Stimulated activated naive CD8-positive, alpha-beta T cell treated with anti-CD3 and anti-CD28 coated beads, Interleukin-15, amount 100 ng/mL, for 72 hours (primary cell): ENCODE measurements around the gene HOXB8.

ENCODE experiments used
- ATAC-seq: fragments of 150-1000 bp; cut with Tn5 transposase; 2 replicates; pipeline ENCODE4 v1.10.0; 2021; ENCODE audit warnings: mild to moderate bottlenecking, moderate library complexity
- DNase-seq, 2 donors: peaks; one replicate each; pipeline ENCODE4 v3.0.0; 2021 to 2022
- H3K27ac Mint-ChIP-seq, 2 donors: one replicate each; pipeline ENCODE4 v1.8.0; 2022; ENCODE audit warnings: mild to moderate bottlenecking in 2 of 2, mixed read lengths in 2 of 2, moderate library complexity in 2 of 2
- H3K27me3 Mint-ChIP-seq: one replicate; pipeline ENCODE4 v1.8.0; 2022; ENCODE audit warnings: mixed read lengths
- H3K4me1 Mint-ChIP-seq: one replicate; pipeline ENCODE4 v1.8.0; 2022; ENCODE audit warnings: mild to moderate bottlenecking, mixed read lengths
- H3K4me3 Mint-ChIP-seq, 2 donors: one replicate each; pipeline ENCODE4 v1.8.0; 2022; ENCODE audit warnings: mild to moderate bottlenecking in 2 of 2, mixed read lengths in 2 of 2, moderate library complexity in 1 of 2
- H3K9me3 Mint-ChIP-seq, 2 donors: one replicate each; pipeline ENCODE4 v1.8.0; 2022; ENCODE audit warnings: mixed read lengths in 2 of 2

The HOXB8 gene

DNA sequence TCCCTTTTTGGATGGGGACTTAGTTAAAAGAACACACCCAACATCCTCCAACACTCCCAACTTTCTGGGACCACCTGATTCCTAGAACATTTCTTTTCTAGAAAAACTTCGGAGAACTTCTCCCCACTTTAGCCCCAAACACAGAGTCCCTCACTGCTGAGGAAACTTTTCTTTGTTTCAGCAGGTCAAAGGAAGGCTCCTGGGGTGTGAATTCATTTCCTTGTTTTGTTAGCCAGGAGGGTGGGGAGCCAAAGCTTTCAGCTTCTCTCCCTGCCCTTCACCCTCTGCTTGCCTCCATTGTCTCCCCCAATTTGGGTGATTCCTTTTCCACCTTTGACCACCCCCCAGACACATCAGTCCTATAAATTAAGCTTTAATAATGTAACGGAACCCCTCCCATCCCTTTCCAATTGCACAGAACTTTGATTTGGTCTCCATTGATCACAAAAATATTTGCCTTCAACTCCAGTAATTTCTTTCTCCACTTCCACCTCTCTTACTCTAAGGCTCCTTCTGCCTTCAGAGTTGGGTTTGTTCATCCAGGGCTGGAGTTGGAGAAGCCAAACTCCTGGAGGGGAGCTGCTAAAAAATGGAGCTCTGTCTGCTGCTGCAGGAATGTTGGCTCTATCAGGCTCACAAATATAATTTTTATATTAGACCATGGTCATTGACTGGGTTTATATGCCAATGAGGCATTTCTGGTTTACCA, 47.3 kb downstream of the HOXB8 start:
- H3K27me3 Mint-ChIP-seq: peaks cover 8% of the 10 kb centered on the region
- peaks cover 6% of the 10 kb centered on the region for H3K4me1 Mint-ChIP-seq
- ATAC-seq: no peak
- H3K4me3 Mint-ChIP-seq: no peak overlapping the region
- no peaks in the 10 kb centered on the region for H3K9me3 Mint-ChIP-seq
- no peak overlapping the region for H3K27ac Mint-ChIP-seq
- no peak for DNase-seq

DNA sequence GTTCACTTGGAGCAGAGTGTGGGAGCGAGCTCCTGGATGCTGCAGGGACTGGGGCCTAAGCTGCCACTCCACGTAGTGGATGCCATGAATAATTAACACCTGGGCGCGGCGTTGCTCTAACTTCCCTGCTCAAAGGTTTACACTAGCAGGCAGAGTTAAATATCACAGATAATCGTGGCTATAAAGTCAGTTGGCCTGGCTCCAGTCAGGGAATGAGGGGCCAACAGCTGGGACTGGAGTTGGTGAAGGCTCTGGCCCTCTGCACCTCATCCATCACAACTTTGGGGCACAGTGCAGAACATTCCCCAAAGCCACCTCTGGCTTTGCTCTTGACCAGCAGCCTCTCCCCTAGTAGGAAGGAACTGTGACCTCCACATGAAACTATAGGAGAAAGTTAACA, 47.9 kb downstream of the HOXB8 start:
- DNase-seq (no peak), ATAC-seq (no peak)
- H3K4me1 Mint-ChIP-seq: peaks cover 6% of the 10 kb centered on the region
- H3K4me3 Mint-ChIP-seq: no peak overlapping the region
- H3K27me3 Mint-ChIP-seq: peaks cover 11% of the 10 kb centered on the region
- no peaks in the 10 kb centered on the region for H3K9me3 Mint-ChIP-seq
- H3K27ac Mint-ChIP-seq: no peak overlapping the region

DNA sequence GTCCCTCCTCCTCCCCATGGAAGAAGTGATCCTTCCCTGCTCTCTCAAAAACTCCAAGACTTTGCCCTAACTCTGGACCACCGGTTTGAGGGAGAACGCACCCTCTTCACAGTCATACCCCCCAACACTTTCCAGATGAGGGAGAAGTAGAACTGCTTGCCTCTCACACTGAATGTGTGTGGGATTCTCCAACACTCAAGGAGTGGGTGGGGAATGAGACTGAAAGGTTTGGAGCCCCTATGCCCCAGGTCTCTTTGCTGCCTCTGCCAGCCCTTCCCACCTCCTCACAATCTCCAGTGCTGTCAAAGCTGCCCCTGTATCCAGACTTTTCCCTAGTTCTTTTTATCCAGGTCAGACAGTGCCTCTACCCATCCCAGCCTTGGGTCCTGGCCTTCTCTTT, 48.4 kb downstream of the HOXB8 start:
- Mint-ChIP-seq H3K9me3 (no peaks in the 10 kb centered on the region), H3K27ac (no peak overlapping the region), H3K27me3 (peaks cover 11% of the 10 kb centered on the region), H3K4me1 (peaks cover 6% of the 10 kb centered on the region), H3K4me3 (no peak overlapping the region)
- no peak for ATAC-seq
- DNase-seq: no peak

DNA sequence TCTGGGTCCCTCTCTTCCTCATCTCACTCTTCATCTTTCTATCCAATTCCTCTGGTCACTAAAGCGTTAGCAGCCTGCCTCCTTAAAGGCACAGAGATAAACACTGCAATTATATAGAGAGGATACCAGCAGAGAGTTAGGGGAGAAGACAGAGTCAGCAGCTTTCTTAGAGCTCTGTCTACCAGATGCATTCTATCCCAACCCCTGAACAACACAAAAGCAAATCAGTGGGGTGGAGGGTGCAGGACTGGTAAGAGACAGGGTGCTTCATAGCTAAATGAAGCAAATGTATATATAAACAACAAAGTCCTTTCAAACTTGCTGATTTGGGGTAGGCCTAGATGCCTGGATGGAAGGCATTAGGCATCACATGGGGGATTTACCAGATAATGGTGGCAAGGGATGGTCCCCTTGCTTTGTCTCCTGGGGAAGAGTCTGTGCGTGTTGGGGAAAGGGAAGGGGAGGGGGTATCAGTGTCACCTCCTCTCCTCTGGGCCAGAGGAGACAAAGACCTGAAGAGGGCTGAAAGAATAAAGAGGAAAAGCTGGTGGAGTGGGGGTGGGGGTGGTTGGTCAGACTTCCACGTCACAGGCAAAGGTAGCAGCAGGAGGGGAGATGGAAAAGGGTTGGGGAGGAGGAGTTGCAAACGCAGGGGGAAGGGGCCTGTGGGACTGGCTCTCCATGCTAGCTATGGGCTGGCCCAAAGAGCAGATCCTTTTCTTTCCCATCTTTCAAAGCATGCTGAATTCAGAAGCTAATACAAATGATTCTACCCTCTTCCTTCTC, 49.0 kb downstream of the HOXB8 start:
- no peak for ATAC-seq
- Mint-ChIP-seq H3K4me1 (peaks cover 6% of the 10 kb centered on the region), H3K4me3 (no peak overlapping the region), H3K27me3 (peaks cover 11% of the 10 kb centered on the region), H3K9me3 (no peaks in the 10 kb centered on the region), H3K27ac (no peak overlapping the region)
- DNase-seq: no peak

DNA sequence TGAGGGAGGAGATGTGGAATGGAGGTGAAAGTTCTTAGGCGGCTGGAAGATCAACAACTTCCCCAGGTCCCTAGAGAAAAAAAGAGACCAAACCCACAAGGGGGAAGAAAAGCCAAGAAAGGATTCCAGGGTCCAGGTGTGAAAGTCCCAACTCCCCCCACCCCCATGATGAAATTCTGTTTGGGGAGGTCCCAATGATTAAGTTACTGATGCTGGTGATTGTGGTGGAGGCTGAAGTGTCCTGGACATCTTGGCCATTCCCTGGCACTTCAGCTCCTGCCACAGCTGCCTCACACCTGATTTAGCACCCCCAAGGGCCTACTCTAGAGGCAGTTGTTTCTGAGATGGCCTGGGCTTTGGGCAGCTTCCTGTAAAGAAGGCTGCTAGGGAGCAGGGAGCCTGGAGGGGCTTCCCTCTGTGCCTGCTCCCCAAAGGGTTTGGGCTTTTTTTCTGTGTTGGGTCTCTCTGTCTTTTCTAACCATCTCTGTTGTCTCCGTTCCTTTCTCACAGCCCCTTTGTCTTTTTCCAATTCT, 50.0 kb downstream of the HOXB8 start:
- peaks cover 18% of the 10 kb centered on the region for H3K27me3 Mint-ChIP-seq
- DNase-seq (no peak), ATAC-seq (no peak)
- H3K9me3 Mint-ChIP-seq: no peaks in the 10 kb centered on the region
- H3K27ac Mint-ChIP-seq: no peak overlapping the region
- H3K4me3 Mint-ChIP-seq: no peak overlapping the region
- peaks cover 6% of the 10 kb centered on the region for H3K4me1 Mint-ChIP-seq

DNA sequence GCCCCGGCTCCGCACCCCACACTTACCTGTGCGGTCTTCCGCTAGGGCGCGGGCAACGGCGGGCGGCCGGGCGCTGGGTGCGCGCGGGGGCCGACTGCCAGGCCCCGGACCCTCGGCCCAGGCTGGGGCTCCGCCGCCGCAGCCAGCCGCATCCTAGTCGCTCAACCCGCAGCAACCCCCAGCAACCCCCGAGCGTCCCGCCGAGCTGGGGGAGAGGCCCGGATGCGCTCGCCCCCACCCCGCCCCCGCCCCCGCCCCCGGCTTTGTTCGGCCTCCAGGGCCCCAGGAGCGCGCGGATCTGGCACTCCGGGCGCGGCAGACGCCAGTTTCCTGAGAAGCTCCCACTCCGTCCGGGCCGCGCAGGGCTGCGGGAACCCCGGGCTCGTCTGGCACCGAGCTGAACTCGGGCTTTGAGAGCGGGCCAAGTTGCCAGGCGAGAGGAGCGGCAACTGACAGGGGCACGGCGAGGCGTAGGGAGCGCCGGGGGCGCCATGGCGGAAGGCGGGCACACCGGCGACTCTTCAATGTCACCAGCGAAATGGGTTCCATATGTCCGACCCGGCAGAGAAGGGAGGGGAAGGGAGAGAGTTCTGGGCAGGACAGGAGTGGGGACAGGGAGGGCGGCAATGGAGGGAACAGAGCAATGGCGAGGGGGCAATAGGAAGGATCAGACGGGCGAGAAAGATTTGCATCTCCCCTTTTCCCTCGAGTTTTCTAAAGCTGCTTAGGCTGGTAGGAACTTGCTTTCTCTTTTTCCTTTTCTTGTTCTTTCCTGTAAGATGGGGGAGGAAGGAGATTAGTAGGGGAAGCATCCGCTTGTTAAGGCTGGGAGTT, 50.7 kb downstream of the HOXB8 start:
- no peak overlapping the region for H3K27ac Mint-ChIP-seq
- H3K27me3 Mint-ChIP-seq: peaks cover 25% of the 10 kb centered on the region
- H3K4me3 Mint-ChIP-seq: peak overlapping the region in 1 of 2 donors; percentile 9
- ATAC-seq (peak; percentile 39), DNase-seq (no peak)
- peaks cover 6% of the 10 kb centered on the region for H3K4me1 Mint-ChIP-seq
- no peaks in the 10 kb centered on the region for H3K9me3 Mint-ChIP-seq

DNA sequence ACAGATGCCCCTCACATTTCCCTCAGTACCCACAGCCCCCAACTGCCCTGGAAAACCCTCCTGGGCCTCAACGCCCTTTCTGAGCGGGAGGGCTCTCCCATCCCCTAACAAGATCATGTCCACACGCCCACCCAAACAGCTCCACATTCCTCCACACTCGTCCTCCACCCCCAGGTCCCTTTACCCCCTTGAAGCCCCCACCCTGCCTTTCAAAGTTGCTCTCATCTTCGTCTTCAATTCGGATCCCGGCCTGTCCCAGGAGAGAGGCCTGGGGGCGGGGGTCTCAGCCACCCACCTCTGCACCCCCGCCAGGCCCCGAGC, 51.3 kb downstream of the HOXB8 start:
- H3K27me3 Mint-ChIP-seq: peaks cover 30% of the 10 kb centered on the region
- H3K4me3 Mint-ChIP-seq: no peak overlapping the region
- H3K4me1 Mint-ChIP-seq: peaks cover 6% of the 10 kb centered on the region
- ATAC-seq: no peak
- DNase-seq: no peak
- no peaks in the 10 kb centered on the region for H3K9me3 Mint-ChIP-seq
- H3K27ac Mint-ChIP-seq: no peak overlapping the region

DNA sequence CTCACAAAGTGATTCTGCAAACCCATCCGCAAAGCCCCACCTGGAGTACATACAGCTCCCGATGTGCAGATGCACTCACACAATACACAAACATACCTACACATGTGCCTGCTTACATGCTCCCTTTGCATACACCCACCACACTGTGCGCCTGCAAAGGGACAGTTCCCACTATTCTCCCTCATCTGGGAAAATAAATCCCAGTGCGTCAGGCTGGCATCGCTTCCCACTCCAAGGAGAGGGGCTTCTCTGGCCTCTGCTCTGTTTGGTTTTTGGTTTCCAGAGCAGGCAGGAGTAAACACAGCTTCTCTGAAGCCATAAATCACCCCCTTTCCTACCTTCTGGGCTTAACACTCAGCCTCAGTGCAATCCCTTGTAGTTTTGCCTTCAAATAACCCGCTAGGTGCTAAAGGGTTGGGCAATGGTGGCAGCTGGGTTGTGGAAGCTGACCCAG, 51.7 kb downstream of the HOXB8 start:
- Mint-ChIP-seq H3K9me3 (no peaks in the 10 kb centered on the region), H3K27me3 (peaks cover 34% of the 10 kb centered on the region), H3K4me1 (peaks cover 2% of the 10 kb centered on the region), H3K4me3 (no peak overlapping the region), H3K27ac (no peak overlapping the region)
- no peak for ATAC-seq
- no peak for DNase-seq

DNA sequence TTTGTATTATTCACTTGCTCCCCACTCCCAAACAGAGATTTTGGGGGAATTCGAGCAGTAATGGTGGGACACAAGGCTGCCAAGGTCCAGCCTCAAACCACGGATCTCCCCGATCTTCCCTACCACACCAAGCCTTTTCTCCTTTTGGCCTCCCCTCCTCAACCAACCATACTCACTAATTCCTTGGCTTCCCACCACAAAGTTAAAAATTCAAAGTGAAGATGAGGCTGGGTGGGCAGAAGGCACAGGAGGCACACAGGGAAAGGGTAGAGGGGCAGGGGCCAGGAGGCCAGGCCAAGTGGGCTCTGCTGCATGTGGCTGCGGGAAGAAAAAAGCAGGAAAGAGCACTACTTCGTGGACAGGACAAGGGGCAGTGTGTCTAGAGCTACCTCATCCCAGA, 52.2 kb downstream of the HOXB8 start:
- Mint-ChIP-seq H3K27me3 (peaks cover 39% of the 10 kb centered on the region), H3K4me3 (no peak overlapping the region), H3K4me1 (no peaks in the 10 kb centered on the region)

More for the DNA sequence above, 52.2 kb downstream of the HOXB8 start:
- Mint-ChIP-seq H3K27ac (no peak overlapping the region), H3K9me3 (no peaks in the 10 kb centered on the region)
- DNase-seq: no peak
- ATAC-seq: no peak
